Right hindlimb (tissue), 1 donor: ENCODE results near the gene SHROOM1.
A peak's percentile ranks its signal among the peaks of the same experiment; 100 is the strongest.

Source experiments
- DNase-seq: peaks from one replicate; pipeline ENCODE4 v3.0.0-alpha.2; 2018

The SHROOM1 gene

DNA sequence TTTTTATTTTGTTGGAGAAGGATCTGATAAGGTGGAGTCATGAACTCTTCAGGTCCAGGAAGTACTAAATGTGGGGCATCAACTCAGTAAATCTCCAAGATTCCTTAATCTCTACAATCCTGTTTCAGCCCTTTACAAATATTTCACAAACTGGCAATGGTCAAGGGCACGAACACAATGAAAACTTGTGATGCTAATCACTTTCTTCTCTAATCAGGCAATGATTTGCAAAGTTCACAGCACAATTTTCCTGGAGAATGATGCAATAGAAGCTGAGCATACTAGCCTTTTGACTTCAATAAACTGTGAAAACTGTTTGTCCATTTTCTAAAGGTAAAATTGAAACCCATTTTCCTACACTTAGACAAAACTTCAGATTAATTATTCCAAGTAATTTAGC lies 18.9 kb upstream of the SHROOM1 start:
- DNase-seq, result no peak

DNA sequence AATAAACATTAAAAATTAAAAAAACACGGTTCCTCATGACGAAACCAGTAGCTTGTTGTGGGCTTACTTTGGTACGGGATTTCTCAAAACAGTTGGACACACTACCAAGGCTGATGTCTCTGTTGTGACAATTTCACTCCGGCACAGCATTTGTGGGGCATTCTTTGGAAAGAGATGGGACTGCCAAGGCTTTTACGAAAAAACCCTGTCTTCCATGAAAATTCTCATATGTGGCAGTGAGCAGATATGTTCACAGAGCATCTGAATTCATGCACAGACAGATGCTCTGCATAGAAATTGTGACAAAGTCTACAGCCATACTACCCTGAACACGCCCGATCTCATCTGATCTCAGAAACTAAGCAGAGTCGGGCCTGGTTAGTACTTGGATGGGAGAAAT lies 17.8 kb upstream of the SHROOM1 start:
- DNase-seq, result no peak

- DNase-seq, result no peak
Measured at GRCh38 chr5:132841305-132841704, 10.9 kb upstream of the SHROOM1 start.

DNA sequence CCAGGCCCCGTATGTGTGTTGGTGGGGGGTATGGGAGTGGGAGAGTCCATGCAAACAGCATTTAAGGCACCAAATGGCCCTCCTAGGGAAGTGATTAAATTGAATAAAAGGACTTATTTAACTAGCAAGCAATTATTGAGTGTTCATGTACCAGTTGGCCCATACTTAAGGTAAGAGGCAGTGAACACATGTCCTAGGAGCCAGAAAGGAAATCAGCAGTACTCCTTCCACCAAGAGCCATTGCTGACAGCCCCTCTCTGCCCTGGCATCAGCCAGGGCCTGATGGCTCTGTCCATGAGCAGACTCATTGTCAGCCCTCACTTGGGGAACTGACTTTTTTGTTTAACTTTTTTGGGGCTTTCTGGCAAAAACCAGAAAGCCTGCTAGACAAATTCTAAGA lies 10.4 kb upstream of the SHROOM1 start:
- no peak for DNase-seq

DNA sequence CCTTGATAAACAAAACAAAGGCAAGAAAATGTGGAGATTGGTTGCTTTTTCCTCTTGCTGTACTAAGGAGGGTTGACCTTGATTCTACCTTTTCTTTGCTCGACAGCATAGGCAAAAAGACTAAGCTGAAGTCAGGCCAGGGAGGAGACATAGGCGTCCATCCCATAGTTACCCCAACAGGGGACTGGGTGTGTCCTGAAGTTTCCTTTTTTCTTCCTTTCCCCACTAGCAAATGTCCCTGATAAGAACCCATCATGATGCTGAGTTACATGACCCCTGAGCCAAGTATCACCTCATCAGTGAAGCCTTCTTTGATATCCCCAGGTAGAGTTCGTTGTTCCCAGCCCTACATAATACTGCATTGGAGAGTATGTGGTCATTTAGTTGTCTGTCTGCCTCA lies 9.9 kb upstream of the SHROOM1 start:
- no peak for DNase-seq

DNA sequence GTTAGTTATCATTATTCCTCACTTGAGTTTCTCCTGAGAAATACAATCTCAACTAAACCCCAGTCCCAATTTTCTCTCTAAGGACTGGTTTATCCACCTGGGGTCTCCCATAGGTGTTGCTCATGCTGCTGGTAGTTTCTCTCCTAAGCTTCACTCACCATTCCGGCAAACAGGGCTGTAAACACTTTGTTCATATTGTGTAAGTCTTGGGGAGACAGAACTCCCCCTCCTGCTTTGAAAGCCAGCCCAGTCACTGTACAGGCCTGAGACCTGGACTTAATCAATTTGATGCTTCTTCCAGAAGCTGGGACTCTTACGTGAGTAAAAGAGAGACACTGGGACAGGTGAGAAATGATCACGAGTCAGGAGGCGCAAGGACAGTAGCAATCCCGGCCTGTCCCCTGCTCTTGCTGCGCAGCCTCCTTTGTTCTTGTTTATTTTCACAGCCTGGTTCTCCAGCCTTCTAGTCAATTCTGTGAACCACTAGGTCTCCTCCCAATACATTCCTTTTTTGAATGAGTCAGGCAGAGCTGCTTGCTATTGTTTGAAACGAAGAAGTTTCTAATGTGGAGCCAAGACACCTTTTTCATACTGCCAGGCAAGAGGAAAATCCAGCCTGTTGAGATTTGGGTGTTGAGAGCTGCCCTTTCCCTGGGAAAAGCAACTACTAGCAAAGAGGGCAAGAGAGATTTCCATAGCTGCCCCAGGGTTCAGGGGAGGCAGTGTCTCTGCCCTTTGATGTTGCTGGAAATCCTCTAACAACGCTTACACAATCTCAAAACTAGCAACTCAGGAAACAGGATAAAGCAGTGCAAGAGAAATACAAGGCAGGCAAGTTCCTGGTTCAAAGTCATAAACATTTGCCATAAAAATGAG lies 9.2 kb upstream of the SHROOM1 start:
- DNase-seq, result no peak

DNA sequence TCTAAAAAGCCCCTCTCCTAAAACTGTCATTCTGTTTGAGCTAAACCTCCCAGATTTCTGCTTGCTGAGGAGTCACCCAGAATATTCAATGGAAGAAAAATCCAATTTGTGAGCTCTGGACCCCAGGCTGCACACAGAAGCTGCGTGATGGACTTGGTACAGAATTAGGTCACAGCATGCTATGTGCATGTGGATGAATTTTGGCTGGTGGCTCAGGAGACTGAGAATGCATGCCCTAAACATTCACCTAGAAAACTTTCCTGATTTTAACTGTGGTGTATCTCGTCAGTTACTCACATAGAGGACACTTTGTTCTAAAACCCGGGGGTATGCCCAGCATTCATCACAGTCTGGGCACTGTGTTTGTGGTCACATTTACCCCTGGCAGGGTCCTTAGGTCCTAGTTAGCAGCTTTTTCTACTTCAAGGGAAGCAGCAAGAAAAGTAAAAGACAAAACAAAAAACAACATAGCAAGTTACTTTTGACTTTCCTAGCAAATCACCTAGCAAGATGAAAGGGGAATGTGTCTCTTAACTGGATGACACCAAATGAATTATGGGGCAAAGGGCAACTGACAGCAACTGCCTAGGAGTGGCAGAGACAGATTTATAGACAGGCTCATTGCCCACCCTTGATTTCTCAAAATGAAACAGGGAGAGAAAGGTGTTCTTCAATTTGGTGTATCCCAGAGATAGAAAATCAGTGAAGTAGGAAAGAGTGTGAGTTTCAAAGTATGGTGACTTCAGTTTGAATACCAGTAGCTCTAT lies 8.3 kb upstream of the SHROOM1 start:
- DNase-seq, result no peak

DNA sequence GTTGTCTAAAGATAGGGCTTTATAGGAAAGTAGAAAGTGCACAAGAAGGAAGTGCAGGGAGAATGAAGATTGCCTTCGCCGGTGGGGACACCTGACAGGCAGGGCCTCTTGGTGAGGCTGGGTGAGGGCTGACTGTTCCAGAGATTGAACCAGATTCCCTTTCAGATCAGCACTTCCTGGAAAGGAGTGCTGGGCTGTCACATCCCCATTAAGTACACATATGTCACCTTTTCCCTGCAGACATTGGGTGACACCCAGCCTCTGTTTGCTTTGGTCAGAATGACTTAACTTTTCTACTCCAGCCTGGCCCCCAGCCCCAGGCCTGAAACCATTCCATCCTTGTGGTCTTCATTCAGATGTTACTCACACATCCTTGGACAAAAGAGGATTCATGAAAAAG lies 7.4 kb upstream of the SHROOM1 start:
- no peak for DNase-seq

DNA sequence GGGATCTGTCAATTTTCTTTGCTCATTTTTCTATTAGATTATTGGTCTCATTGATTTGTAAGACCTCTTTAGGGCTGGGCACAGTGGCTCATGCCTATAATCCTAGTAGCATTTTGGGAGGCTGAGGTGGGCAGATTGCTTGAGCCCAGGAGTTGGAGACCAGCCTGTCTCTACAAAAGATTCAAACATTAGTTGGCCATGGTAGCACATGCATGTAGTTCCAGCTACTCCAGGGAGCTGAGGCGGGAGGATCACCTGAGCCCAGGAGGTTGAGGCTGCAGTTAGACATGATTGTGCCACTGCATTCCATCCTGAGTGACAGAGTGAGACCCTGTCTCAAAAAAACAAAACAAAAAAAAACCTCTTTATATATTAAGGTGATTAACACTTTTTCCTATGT lies 6.4 kb upstream of the SHROOM1 start:
- no peak for DNase-seq

GRCh38 chr5:132834057-132834456 lies 3.6 kb upstream of the SHROOM1 start:
- no peak for DNase-seq

- DNase-seq, result no peak
Measured at GRCh38 chr5:132832612-132833011, 2.2 kb upstream of the SHROOM1 start.

DNA sequence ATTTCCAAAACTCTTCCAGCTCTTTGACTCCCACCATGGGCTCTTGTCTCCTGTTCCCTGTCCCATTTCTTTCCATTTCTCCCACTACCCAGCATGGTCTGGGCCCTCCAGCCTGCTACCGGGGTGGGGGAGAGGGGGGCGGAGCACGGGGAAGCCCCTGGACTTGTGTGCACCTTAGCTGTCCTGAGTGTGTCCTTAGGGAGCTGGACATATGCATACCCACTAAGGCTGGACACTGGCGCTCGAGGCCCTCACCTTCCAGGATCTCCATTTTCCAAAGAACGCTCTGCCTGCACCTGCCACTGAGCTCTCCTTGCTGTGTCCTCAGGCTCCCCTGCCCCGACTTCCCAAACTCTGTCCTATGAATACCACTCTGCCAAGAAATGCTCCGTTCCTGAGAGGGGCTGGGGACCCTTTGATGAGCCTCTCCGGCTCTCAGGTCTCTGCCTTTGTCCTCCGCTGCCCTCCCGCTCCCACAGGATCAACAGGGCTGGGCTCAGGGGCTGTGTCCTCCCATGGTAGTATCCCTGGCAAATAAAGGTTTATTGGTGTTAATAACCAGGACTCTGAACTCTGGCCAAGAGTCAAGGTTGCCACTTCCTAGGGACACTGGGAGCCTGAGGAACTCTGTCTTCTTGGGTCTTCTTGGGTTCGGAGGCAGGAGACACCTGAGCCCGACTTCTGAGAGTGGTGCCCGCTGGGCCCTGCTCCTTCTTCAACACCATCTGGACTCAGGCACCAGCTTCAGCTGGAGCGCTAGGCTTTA lies 831 bp upstream of the SHROOM1 start:
- DNase-seq, result no peak

DNA sequence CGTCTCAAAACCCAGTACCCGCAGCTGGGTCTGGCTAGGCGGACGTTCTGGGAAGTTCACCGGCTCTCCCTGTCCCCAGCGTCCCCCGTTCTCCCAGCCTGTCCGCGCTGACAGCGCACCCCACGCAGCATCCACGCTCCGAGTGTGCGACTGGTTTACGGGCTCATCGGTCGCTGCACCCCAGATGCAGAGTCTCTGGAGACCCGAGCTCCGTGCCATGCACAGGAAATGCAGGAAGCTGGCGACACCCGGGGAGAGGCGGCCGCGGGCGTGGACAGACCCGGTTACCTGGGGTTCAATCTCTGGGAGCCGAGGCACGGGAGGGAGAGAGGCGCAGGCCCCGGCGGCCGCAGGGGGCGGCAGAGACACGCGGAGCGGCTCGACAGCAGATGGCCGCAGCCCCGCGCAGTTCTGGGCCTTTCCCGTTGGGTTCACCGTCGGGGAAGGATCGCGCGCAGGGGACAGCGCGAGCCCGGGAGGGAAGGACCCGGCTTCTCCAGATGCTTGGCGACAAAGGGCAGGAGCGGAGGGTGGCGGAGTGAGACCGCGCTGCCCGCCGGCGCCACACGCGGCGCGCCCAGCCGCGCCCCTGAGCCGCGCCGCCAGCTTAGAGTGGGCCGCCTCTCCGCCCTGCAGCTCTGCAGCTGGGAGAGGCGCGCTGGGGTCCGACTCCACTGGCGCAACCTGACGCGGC lies 558 bp downstream of the SHROOM1 start:
- peak; percentile 80 for DNase-seq

DNA sequence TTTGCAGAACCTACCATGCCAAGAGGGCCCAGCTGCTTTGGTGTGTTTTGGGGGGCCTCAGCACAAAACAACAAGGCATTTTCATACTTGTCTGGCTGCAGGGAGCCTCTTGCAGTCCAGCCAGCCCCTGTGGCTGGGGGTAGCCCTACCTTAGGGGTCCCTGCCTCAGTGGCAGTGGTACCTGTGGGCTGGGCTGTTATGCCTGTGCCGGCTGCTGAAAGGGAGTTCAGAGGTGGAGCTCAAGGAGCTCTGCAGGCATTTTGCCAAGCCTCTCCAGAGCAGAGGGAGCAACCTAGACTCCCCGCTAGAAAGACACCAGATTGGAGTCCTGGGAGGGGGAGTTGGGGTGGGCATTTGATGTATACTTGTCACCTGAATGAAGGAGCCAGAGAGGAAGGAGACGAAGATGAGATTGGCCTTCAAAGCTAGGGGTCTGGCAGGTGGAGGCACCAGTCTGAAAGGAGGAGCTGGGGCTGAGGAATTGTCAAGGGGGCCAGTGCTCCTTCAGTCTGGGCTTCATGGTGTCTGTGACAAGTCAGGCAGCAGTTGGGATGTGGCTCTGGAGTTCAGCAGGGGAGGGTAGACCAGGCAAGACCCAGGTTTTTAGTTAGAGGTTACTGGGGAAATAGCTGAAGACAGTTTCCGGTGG lies 1.5 kb downstream of the SHROOM1 start:
- no peak for DNase-seq

- no peak for DNase-seq
Measured at GRCh38 chr5:132827943-132828673, 2.3 kb downstream of the SHROOM1 start.

- DNase-seq, result no peak
Measured at GRCh38 chr5:132826424-132827082, 3.9 kb downstream of the SHROOM1 start.

DNA sequence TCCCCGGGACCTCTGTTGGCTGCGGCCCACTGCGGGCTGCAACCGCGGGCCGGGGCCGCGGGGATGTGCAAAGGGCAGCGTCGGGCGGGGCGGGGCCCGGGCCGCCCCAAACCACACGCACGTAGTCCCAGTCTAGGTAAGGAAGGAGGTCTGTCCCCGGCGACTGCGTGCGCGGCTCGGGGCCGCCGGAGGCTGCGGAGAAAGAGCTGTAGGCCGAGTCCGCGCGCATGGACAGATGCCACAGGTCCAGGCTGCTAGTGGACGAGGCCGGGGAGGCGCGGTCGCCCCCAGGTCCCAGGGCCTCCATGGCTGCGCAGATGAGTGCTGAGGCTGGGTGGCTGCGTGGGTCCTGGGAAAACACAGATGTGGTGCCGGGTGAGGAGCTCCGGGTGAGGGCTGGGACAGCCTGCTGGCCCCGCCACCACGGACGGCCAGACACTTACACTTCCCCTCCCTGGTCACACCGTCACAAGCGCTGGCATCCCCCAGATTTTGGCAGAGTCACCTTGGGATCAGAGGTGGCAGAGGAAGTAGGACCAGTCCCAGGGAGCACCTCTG lies 4.5 kb downstream of the SHROOM1 start:
- DNase-seq, result no peak

GRCh38 chr5:132825033-132825833 lies 5.2 kb downstream of the SHROOM1 start:
- DNase-seq, result no peak

DNA sequence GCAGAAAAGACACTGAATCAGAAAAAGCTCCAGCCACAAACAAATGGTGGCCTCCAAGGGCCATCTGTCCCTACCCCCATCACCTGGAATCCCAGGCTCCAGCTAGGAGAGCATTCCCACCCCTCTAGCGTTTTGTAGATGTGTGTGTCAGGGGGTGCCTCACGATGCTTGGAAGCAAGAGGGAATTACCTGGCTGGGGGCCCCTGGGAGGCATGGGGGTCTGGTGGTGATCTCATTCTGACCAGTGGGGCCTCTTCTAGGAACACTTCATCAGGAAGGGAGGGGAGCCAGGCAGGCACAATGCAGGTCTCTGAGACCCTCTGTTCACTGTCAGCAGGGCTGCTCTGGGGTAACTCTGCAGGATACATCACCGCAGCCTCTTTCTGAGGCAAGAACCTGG lies 6.0 kb downstream of the SHROOM1 start:
- DNase-seq, result no peak
